ENCODE measurements around the gene RANGAP1. TPM values are rescaled to one million over a fixed set of nuclear protein-coding genes. Genes with fewer than 3 reads are reported as not detected.

The RANGAP1 gene
- total and polyA plus RNA-seq, 2 of the 4 experiments (the other 2 are of a cell fraction) = 71.2 to 148 TPM

DNA sequence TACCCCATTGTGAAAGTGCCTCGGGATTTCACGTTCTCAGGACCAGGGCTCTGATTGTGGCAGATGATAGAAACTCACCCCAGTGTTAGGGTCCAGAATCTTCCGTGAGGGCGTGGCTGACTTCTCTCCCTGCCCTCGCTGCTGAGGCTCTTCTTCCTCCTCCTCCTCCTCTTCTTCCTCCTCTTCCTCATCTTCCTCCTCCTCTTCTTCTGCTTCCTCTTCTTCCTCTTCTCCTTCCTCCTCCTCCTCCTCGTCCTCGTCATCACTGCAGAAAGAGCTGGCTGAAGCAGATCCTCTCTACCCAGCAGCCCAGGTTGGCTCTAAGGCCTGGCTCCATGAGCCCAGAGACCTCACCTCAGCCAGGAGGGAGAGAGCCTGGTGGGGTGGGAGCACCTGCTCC lies 31.8 kb downstream of the RANGAP1 start (continued):
- TF ChIP-seq, protein P1, sequence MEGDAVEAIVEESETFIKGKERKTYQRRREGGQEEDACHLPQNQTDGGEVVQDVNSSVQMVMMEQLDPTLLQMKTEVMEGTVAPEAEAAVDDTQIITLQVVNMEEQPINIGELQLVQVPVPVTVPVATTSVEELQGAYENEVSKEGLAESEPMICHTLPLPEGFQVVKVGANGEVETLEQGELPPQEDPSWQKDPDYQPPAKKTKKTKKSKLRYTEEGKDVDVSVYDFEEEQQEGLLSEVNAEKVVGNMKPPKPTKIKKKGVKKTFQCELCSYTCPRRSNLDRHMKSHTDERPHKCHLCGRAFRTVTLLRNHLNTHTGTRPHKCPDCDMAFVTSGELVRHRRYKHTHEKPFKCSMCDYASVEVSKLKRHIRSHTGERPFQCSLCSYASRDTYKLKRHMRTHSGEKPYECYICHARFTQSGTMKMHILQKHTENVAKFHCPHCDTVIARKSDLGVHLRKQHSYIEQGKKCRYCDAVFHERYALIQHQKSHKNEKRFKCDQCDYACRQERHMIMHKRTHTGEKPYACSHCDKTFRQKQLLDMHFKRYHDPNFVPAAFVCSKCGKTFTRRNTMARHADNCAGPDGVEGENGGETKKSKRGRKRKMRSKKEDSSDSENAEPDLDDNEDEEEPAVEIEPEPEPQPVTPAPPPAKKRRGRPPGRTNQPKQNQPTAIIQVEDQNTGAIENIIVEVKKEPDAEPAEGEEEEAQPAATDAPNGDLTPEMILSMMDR (conservative IDR thresholded peaks at IDR 0.05; ENCODE audit: low read depth, low read length) = no peak

DNA sequence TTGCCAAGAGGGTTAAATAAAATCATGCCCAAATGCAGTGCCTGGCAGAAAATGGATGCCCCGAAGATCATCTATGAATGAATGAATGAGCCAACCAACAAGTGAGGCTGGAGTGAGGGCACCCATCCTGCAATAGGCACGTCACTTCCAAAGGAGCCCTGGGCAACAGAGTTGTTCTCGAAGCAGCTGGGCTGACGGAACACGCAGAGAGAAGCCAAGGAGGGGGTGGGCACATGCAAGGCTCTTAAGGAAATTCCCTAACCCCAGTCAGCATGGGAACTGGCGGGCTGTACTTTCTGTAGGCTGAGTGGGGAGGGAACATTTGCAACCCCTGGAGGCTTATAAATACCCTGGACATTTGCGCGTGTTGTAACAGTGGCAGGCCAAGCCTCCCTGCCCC lies 33.6 kb downstream of the RANGAP1 start:
- H2BK5ac ChIP-seq (ENCODE audit: low read depth, low read length, poor library complexity, severe bottlenecking) = no peak overlapping the region
- DNase-seq = no peak
- POLR2A ChIA-PET (ENCODE audit: unreplicated experiment) = no interaction called here
- intact Hi-C loops (cut with micrococcal nuclease) = no loop called here
- H3K4me3 ChIP-seq (ENCODE audit: insufficient read depth, low read depth, low read length) = no peak overlapping the region
- no peak overlapping the region for H3K23ac ChIP-seq (ENCODE audit: low read depth, low read length)
- peaks cover 18% of the 10 kb centered on the region for H4K20me1 ChIP-seq (ENCODE audit: insufficient read depth, low read length)
- no peak overlapping the region for H4K5ac ChIP-seq (ENCODE audit: low read depth, low read length)
- no peaks in the 10 kb centered on the region for H3K9me3 ChIP-seq (ENCODE audit: control insufficient read depth, insufficient read depth, low read length)
- H3K4ac ChIP-seq (ENCODE audit: low read depth, low read length) = no peak overlapping the region
- no peak overlapping the region for H2BK15ac ChIP-seq (ENCODE audit: low read depth, low read length)
- no peak overlapping the region for H2AFZ ChIP-seq (replicated peaks; ENCODE audit: low read length, poor library complexity)
- H3K27me3 ChIP-seq (ENCODE audit: control insufficient read depth, insufficient read depth, low read length) = no peaks in the 10 kb centered on the region
- BruUV-seq (replicated peaks) = no TSS peak
- no peak overlapping the region for H3K14ac ChIP-seq (replicated peaks; ENCODE audit: low read depth, low read length)
- H4K8ac ChIP-seq (ENCODE audit: low read depth in 2 of 2, low read length in 2 of 2) = no peak overlapping the region
- TF ChIP-seq RFX5 (IDR thresholded peaks at IDR 0.05; ENCODE audit: low read depth, low read length) (no peak), RCOR1 (IDR thresholded peaks at IDR 0.05; ENCODE audit: insufficient replicate concordance, low read length) (no peak), CHD1 (IDR thresholded peaks at IDR 0.05; ENCODE audit: low read depth, low read length) (no peak), MXI1 (IDR thresholded peaks at IDR 0.05; ENCODE audit: borderline replicate concordance, low read depth, low read length) (no peak), MAZ (IDR thresholded peaks at IDR 0.05; ENCODE audit: borderline replicate concordance, low read depth, low read length) (no peak), BHLHE40 (IDR thresholded peaks at IDR 0.05; ENCODE audit: low read depth, low read length) (no peak)
- TF ChIP-seq, protein P2, sequence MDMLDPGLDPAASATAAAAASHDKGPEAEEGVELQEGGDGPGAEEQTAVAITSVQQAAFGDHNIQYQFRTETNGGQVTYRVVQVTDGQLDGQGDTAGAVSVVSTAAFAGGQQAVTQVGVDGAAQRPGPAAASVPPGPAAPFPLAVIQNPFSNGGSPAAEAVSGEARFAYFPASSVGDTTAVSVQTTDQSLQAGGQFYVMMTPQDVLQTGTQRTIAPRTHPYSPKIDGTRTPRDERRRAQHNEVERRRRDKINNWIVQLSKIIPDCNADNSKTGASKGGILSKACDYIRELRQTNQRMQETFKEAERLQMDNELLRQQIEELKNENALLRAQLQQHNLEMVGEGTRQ (IDR thresholded peaks at IDR 0.05; ENCODE audit: low read depth, low read length) = no peak
- no peak overlapping the region for H2AK5ac ChIP-seq (ENCODE audit: low read depth, low read length)
- H3K79me1 ChIP-seq (ENCODE audit: low read depth in 1 of 2, low read length in 2 of 2) = peaks cover 34 to 73% of the 10 kb centered on the region in 2 experiments
- H2AK9ac ChIP-seq (replicated peaks; ENCODE audit: low read depth, low read length, poor library complexity) = no peak overlapping the region
- peaks cover 12% of the 10 kb centered on the region for H3K4me1 ChIP-seq (ENCODE audit: control insufficient read depth, insufficient read depth, low read length)
- peaks cover 81% of the 10 kb centered on the region for H3K36me3 ChIP-seq (ENCODE audit: control insufficient read depth, insufficient read depth, low read length)
- no peak overlapping the region for H2BK20ac ChIP-seq (ENCODE audit: low read depth, low read length)
- H3K56ac ChIP-seq (ENCODE audit: extremely low read depth, insufficient read depth, low read length) = no peak overlapping the region
- H3K9ac ChIP-seq (ENCODE audit: low read depth, low read length) = no peak overlapping the region
- WGBS, 2 experiments (ENCODE audit: extremely low coverage in 2 of 2, insufficient read length in 1 of 2) = 100% methylated on average over 2 of the region's 8 CpGs; no CpG with 5 or more reads in 1 of the 2 experiments
- H2BK120ac ChIP-seq (ENCODE audit: low read depth, low read length) = no peak overlapping the region
- no peak for ATAC-seq (ENCODE audit: low read depth)
- H3K4me2 ChIP-seq (ENCODE audit: low read depth, low read length) = no peak overlapping the region
- in situ Hi-C loops (cut with MboI; ENCODE audit: low sequenced_read_pairs) = no loop called here
- H3K18ac ChIP-seq (ENCODE audit: low read depth, low read length) = no peak overlapping the region
- CTCF ChIA-PET = no interaction called here
- H4K91ac ChIP-seq (ENCODE audit: insufficient read depth, low read depth, low read length) = no peak overlapping the region
- H3K27ac ChIP-seq (ENCODE audit: insufficient read depth, low read length) = no peak overlapping the region
- H3K9me1 ChIP-seq (ENCODE audit: insufficient read depth, low read length) = peaks cover 12% of the 10 kb centered on the region
- dilution Hi-C loops (cut with HindIII; ENCODE audit: low sequenced_read_pairs, unreplicated experiment) = no loop called here
